ENCODE measurements around the gene BCORL1. TPM values are rescaled to one million over a fixed set of nuclear protein-coding genes. Genes with fewer than 3 reads are reported as not detected.

The BCORL1 gene
- total RNA-seq, 4 donors from 2014 or later, result 1.7 to 4.0 (median 2.7) TPM

DNA sequence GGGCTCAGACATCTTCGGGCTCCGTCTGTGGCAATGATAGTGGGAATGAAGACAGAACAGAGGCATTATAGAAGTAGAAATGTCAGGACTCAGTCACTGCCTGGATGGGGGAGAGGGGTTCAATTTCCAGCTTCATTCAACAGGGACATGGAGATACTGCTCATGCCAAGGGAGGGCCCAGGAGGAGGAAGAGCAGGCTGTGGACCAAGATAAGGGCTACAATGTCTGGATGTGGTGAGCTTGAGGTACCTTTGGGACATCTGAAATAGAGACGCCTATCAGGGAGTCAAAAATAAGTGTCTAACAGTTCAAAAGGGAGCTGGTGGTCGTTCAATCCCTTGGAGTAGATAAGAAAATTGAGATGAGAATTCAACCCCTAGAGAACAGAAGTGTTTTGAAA, 93.3 kb downstream of the BCORL1 start:
- no peaks in the 10 kb centered on the region for H3K27me3 ChIP-seq
- DNase-seq, result no peak
- intact Hi-C loops (cut with DNase I), result no loop called here
- H3K4me1 ChIP-seq, result peaks cover 0 to 4% (median 0%) of the 10 kb centered on the region in 3 donors
- H3K36me3 ChIP-seq, result peaks cover 0 to 38% (median 5%) of the 10 kb centered on the region in 3 donors
- no peak overlapping the region for H3K4me3 ChIP-seq
- 77 to 86% methylated on average over 4 of the region's 4 CpGs for WGBS, 2 donors
- no peak overlapping the region for H3K27ac ChIP-seq
- TF ChIP-seq, protein P1, sequence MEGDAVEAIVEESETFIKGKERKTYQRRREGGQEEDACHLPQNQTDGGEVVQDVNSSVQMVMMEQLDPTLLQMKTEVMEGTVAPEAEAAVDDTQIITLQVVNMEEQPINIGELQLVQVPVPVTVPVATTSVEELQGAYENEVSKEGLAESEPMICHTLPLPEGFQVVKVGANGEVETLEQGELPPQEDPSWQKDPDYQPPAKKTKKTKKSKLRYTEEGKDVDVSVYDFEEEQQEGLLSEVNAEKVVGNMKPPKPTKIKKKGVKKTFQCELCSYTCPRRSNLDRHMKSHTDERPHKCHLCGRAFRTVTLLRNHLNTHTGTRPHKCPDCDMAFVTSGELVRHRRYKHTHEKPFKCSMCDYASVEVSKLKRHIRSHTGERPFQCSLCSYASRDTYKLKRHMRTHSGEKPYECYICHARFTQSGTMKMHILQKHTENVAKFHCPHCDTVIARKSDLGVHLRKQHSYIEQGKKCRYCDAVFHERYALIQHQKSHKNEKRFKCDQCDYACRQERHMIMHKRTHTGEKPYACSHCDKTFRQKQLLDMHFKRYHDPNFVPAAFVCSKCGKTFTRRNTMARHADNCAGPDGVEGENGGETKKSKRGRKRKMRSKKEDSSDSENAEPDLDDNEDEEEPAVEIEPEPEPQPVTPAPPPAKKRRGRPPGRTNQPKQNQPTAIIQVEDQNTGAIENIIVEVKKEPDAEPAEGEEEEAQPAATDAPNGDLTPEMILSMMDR (IDR thresholded peaks at IDR 0.05), result no peak
- no peak for TF ChIP-seq POLR2A (IDR thresholded peaks at IDR 0.05)
- no peaks in the 10 kb centered on the region for H3K9me3 ChIP-seq

DNA sequence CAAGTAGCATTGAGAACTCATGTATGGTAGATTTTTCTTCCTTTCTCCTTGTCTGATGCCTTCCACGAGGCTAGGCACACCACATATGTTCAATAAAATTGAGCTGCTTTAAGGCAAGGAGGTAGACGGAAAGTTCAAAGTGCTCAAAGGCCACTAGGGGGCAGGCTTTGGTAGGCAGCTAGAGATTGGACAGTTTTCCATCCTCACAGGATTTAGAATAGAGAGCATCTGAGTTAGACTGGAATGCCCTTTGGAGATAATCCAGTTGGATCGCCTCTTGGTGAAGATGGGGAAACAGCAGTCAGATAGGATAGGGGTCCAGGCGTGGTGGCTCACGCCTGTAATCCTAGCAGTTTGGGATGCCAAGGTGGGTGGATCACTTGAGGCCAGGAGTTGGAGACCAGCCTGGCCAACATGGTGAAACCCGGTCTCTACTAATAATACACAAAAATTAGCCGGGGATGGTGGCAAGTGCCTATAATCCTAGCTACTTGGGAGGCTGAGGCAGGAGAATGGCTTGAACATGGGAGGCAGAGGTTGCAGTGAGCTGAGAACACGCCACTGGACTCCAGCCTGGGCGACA, 97.5 kb downstream of the BCORL1 start:
- 27 to 49% methylated on average over 7 to 9 of the region's 9 CpGs for WGBS, 2 donors
- no peak for DNase-seq
- H3K9me3 ChIP-seq, result no peaks in the 10 kb centered on the region
- no peaks in the 10 kb centered on the region for H3K27me3 ChIP-seq
- peaks cover 0 to 46% (median 5%) of the 10 kb centered on the region in 3 donors for H3K4me1 ChIP-seq
- no peak overlapping the region for H3K4me3 ChIP-seq
- H3K36me3 ChIP-seq, result no peaks in the 10 kb centered on the region
- intact Hi-C loops (cut with DNase I), result loop anchor here (5.0 kb wide), 1 partner anchor 112 kb away; no protein-coding TSS in a partner anchor
- TF ChIP-seq POLR2A (IDR thresholded peaks at IDR 0.05), result no peak
- TF ChIP-seq, protein P1 (IDR thresholded peaks at IDR 0.05), result peak; percentile 53 to 70 (median 66)
- peak overlapping the region in 1 of 4 donors; percentile 17 for H3K27ac ChIP-seq

DNA sequence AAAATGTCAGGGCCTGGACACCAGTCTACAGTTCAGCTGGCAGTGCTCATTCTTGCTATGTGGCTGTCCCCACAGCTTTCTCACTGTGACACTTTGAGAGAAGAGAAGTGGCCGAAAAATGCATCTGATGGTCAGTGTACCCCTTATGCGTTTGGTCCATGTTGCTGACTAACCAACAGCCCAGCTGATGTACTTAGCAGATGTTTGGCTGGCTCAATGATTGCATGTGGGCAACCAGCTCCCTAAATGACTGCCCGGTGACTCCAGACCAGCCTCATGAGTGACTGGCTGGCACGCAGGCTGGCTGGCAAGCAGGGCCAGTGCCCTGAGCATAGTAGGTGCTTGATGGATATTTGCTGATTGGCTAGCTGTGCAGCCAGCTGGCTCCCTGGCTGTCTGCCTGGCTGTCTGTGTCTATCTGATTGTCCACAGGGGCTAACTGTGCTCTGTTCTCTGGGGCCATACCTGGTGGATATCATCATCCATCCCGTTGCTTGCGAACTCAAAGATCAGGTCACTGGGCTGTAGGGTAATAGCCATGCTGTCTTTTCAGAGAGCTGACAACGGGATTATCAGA, 98.4 kb downstream of the BCORL1 start:
- Histone ChIP-seq H3K4me3 (no peak overlapping the region), H3K36me3 (no peaks in the 10 kb centered on the region), H3K9me3 (no peaks in the 10 kb centered on the region), H3K27ac (peak overlapping the region in 2 of 4 donors; percentile 37 to 69), H3K4me1 (peaks cover 0 to 55% (median 5%) of the 10 kb centered on the region in 3 donors), H3K27me3 (no peaks in the 10 kb centered on the region)
- intact Hi-C loops (cut with DNase I), result loop anchor here (5.0 kb wide), 1 partner anchor 111 kb away; no protein-coding TSS in a partner anchor
- 82% methylated on average over 3 of the region's 7 CpGs; no CpG with 5 or more reads in 1 of the 2 donors for WGBS, 2 donors
- no peak for DNase-seq
- TF ChIP-seq, protein P1 (IDR thresholded peaks at IDR 0.05), result no peak
- no peak for TF ChIP-seq POLR2A (IDR thresholded peaks at IDR 0.05)

DNA sequence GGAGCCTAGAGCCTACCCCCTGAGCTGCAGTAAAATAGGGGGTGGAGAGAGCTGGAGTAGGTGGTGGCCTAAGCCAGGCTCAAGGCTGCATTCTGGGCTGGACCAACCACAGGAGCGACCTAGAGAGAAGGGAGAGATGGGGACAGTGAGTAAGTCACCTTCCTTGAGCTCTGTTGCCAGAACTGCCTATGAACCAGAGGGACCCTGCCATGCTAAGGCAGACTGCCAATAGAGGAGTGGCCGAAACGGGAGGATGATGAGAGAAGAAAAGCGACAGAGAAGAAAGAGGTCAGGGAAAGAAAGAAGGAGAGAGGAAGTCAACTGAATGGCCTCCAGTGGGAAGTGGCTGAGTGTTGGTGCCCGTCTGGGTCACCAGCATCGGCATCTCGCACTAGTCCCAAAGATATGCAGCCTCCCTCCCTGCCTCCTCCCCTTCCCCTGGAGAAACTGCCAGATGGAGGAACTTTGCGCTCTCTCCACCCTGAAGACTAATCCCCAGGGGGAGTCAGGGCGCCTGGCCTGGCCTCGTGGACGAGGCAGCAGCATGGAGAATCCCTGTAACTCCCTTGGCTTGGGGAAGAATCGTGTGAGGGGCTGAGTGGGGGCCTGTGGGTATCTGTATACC, 99.1 kb downstream of the BCORL1 start:
- 39 to 49% methylated on average over 7 to 11 of the region's 12 CpGs for WGBS, 2 donors
- H3K4me1 ChIP-seq, result peaks cover 2 to 62% (median 5%) of the 10 kb centered on the region in 3 donors
- H3K27ac ChIP-seq, result peak overlapping the region in 3 of 4 donors; percentile 50 to 77 (median 69)
- no peak overlapping the region for H3K4me3 ChIP-seq
- intact Hi-C loops (cut with DNase I), result loop anchor here (5.0 kb wide), 1 partner anchor 111 kb away; no protein-coding TSS in a partner anchor
- DNase-seq, result no peak
- no peaks in the 10 kb centered on the region for H3K9me3 ChIP-seq
- TF ChIP-seq POLR2A (IDR thresholded peaks at IDR 0.05), result no peak
- TF ChIP-seq, protein P1 (IDR thresholded peaks at IDR 0.05), result no peak
- no peaks in the 10 kb centered on the region for H3K36me3 ChIP-seq
- no peaks in the 10 kb centered on the region for H3K27me3 ChIP-seq

Data from esophagus squamous epithelium (tissue), 5 donors.